PC-9 (cell line): ENCODE data around the gene CYP3A4. TPM values are rescaled to one million over a fixed set of nuclear protein-coding genes. Genes with fewer than 3 reads are reported as not detected.
"Not testable (repeated sequence)": the region's sequence is repeated elsewhere in the genome, so short reads cannot be mapped to it uniquely, and the experiment has no call there.

Experiments
- BruUV-seq: library from RNA; stranded (reverse); fragments of 400-500 nt; replicated peaks from 2 replicates; lab custom pipeline; 2021; lab: Mats Ljungman, UMichigan
- CTCF ChIA-PET: fragments of 300-600 bp; sonication (Branson Sonifier 250); formaldehyde crosslinking; loops from one replicate; lab custom pipeline; 2022; ENCODE audit warnings: antibody characterized with exemption; lab: Charles Lee
- POLR2A ChIA-PET: fragments of 300-600 bp; sonication (Branson Sonifier 250); formaldehyde crosslinking; loops from one replicate; lab custom pipeline; 2022; ENCODE audit warnings: antibody characterized with exemption; ENCODE audit not compliant: unreplicated experiment; lab: Charles Lee
- DNase-seq, 2 experiments: peaks; one replicate each; pipeline versions ENCODE4 v3.0.0 to v3.0.0-alpha.2; 2015 to 2022; ENCODE audit warnings: mixed read lengths in 1 of 2
- H2AFZ ChIP-seq: fragments of 200-600 bp; sonication (generic); 2 replicates; pipeline ENCODE4 v1.8.1; 2017; ENCODE audit warnings: antibody characterized with exemption
- H3F3A ChIP-seq: fragments of 200-600 bp; sonication (generic); 2 replicates; pipeline ENCODE4 v1.8.1; 2017; ENCODE audit warnings: antibody characterized with exemption, mild to moderate bottlenecking, low read depth; ENCODE audit not compliant: insufficient read depth
- H3K27ac ChIP-seq: fragments of 200-600 bp; sonication (generic); 2 replicates; pipeline ENCODE4 v1.6.1; 2016; ENCODE audit warnings: mixed run types
- H3K27me3 ChIP-seq: fragments of 200-600 bp; sonication (generic); 2 replicates; pipeline ENCODE4 v1.6.1; 2016; ENCODE audit warnings: low read depth, mixed run types; ENCODE audit not compliant: insufficient read depth
- H3K36me3 ChIP-seq: fragments of 200-600 bp; sonication (generic); 2 replicates; pipeline ENCODE4 v1.6.1; 2016; ENCODE audit warnings: low read depth, mixed run types
- H3K4me1 ChIP-seq: fragments of 200-600 bp; sonication (generic); replicated peaks from 2 replicates; pipeline ENCODE4 v1.6.1; 2016; ENCODE audit warnings: mixed run types; ENCODE audit not compliant: insufficient read depth
- H3K4me2 ChIP-seq: fragments of 200-600 bp; sonication (generic); 2 replicates; pipeline ENCODE4 v1.6.1; 2017; ENCODE audit warnings: mixed run types
- H3K4me3 ChIP-seq: fragments of 200-600 bp; sonication (generic); 2 replicates; pipeline ENCODE4 v1.6.1; 2016; ENCODE audit warnings: mixed run types
- H3K79me2 ChIP-seq: fragments of 200-600 bp; sonication (generic); 2 replicates; pipeline ENCODE4 v1.6.1; 2017; ENCODE audit warnings: low read depth, mixed run types
- H3K9me2 ChIP-seq: fragments of 200-600 bp; sonication (generic); 2 replicates; pipeline ENCODE4 v1.8.1; 2017; ENCODE audit warnings: mild to moderate bottlenecking; ENCODE audit not compliant: insufficient read depth
- H3K9me3 ChIP-seq: fragments of 200-600 bp; sonication (generic); 2 replicates; pipeline ENCODE4 v1.8.1; 2016; ENCODE audit warnings: low read depth; ENCODE audit not compliant: insufficient read depth
- H4K20me1 ChIP-seq: fragments of 200-600 bp; sonication (generic); 2 replicates; pipeline ENCODE4 v1.8.1; 2017; ENCODE audit not compliant: insufficient read depth
- EZH2 ChIP-seq: fragments of 200-600 bp; sonication (generic); IDR thresholded peaks from 2 replicates; pipeline ENCODE4 v1.8.0; 2017; ENCODE audit warnings: antibody characterized with exemption, low read depth
- intact Hi-C: fragments of 100-400 bp; cut with micrococcal nuclease; formaldehyde crosslinking; loops from one replicate; pipeline ENCODE4 v1.10.0; 2022; ENCODE audit not compliant: unreplicated experiment
- total RNA-seq: library from RNA; stranded (reverse); gene quantifications from 2 replicates; pipeline ENCODE4 v1.2.3, GENCODE V29; 2021
- TF ChIP-seq, protein P1 (sequence below): fragments of 200-600 bp; sonication (generic); conservative IDR thresholded peaks from 2 replicates; pipeline ENCODE4 v1.6.1; 2017; ENCODE audit warnings: mixed run types, antibody characterized with exemption, mild to moderate bottlenecking, moderate library complexity

CYP3A4 gene
- total RNA-seq, 1 experiment from 2014 or later, result not detected

DNA sequence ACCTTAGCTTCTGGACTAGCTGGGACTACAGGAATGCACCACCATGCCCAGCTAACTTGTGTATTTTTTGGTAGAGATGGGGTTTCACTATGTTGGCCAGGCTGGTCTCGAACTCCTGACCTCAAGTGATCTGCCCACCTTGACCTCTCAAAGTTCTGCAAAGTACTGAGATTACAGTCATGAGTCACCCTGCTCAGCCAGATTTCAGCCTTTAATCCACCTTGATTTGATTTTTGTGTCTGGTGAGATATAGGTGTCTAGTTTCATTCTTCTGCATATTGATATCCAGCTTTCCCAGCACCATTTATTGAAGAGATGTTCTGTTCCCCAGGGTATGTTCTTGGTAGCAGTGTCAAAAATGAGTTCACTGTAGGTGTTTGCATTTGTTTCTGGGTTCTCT lies 28.9 kb downstream of the CYP3A4 start:
- Histone ChIP-seq H3K4me3 (no peak overlapping the region), H3K4me1 (peaks cover 27% of the 10 kb centered on the region), H4K20me1 (no peaks in the 10 kb centered on the region), H3K27me3 (no peaks in the 10 kb centered on the region), H3K4me2 (no peak overlapping the region), H3K79me2 (no peaks in the 10 kb centered on the region), H3K36me3 (no peaks in the 10 kb centered on the region), H3F3A (peaks cover 17% of the 10 kb centered on the region; the same call in 1 of the 2 replicates), H3K9me3 (no peaks in the 10 kb centered on the region), H3K27ac (no peak overlapping the region), H3K9me2 (no peaks in the 10 kb centered on the region), H2AFZ (no peak overlapping the region)
- intact Hi-C loops, result no loop called here
- ChIA-PET CTCF (no interaction called here), POLR2A (no interaction called here)
- BruUV-seq, result no TSS peak
- no peak for TF ChIP-seq EZH2
- TF ChIP-seq, protein P1, sequence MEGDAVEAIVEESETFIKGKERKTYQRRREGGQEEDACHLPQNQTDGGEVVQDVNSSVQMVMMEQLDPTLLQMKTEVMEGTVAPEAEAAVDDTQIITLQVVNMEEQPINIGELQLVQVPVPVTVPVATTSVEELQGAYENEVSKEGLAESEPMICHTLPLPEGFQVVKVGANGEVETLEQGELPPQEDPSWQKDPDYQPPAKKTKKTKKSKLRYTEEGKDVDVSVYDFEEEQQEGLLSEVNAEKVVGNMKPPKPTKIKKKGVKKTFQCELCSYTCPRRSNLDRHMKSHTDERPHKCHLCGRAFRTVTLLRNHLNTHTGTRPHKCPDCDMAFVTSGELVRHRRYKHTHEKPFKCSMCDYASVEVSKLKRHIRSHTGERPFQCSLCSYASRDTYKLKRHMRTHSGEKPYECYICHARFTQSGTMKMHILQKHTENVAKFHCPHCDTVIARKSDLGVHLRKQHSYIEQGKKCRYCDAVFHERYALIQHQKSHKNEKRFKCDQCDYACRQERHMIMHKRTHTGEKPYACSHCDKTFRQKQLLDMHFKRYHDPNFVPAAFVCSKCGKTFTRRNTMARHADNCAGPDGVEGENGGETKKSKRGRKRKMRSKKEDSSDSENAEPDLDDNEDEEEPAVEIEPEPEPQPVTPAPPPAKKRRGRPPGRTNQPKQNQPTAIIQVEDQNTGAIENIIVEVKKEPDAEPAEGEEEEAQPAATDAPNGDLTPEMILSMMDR, result no peak
- DNase-seq, result no peak

DNA sequence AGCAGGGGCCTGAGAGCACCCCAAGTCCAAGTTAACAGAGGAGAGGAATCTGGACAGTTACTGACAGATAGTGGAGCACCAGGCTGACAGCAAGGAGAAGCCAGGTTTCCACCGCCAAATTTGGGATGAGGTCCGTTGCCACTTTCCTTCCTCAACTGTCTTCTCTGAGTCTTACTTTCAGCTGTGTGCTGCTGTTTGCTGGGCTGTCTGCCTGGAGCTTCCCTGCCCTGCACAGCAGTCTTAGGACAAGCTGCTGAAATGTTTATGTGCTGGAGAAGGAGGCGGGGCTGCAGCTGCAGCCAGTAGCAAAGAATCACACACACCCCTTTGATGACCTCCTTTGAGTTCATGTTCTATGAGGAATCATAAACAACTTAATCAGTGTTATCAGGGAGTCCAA lies 31.6 kb downstream of the CYP3A4 start:
- Histone ChIP-seq H3K9me3 (no peaks in the 10 kb centered on the region), H3K9me2 (no peaks in the 10 kb centered on the region), H3K27ac (peak overlapping the region; percentile 83), H3K4me2 (peak overlapping the region; percentile 77), H3K36me3 (no peaks in the 10 kb centered on the region), H3K4me3 (peak overlapping the region; percentile 45; the same call in 1 of the 2 replicates), H3K79me2 (no peaks in the 10 kb centered on the region), H4K20me1 (no peaks in the 10 kb centered on the region), H3F3A (peaks cover 17% of the 10 kb centered on the region; the same call in 1 of the 2 replicates), H2AFZ (peak overlapping the region; percentile 79; the same call in 1 of the 2 replicates), H3K4me1 (peaks cover 45% of the 10 kb centered on the region), H3K27me3 (no peaks in the 10 kb centered on the region)
- ChIA-PET POLR2A (interaction anchor here (0.7 kb wide), 2 partner anchors 21 to 348 kb away, joined by 3 read pairs; no protein-coding TSS in a partner anchor), CTCF (no interaction called here)
- DNase-seq, result peak; percentile 38 to 48
- intact Hi-C loops, result no loop called here
- BruUV-seq, result no TSS peak
- TF ChIP-seq, protein P1, result no peak
- no peak for TF ChIP-seq EZH2

DNA sequence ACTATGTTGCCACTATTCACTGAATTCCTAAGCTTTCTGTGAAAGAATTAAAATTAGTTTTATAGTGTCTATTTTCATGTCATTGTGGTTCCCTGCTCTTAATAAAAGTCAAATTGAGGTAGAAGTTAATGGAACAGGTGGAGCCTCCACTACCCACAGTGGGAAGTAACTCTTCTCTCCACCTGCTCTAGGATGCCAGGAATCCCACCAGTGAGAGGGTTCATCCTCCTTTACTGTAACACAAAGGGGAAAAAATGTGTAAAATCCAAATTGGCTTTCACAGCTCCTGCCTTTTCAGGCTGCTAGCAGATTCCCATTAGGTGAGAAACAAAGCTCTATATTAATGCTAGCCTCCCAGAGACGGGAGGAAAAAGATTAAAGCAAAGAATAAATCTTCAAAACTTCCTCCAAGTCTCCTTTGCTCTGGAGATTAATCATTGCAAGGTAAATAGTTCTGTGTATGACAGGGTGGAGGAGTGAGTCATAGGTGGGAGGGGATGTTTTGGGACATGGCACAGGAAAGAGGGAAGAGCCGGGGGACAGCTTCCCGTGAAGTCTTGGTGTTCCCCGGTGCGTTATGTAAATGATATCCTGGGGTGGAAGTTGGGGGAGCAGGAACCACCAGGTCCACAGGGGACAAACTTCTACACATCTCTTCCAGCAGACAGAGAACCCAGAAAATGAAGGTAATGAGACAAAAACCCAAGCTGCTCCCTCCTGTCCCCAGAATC lies 32.5 kb downstream of the CYP3A4 start:
- peak overlapping the region; percentile 83 for H3K27ac ChIP-seq
- H3K9me2 ChIP-seq, H3K27me3 ChIP-seq, H3K79me2 ChIP-seq, H3K36me3 ChIP-seq, POLR2A ChIA-PET, intact Hi-C loops, H3K9me3 ChIP-seq, H4K20me1 ChIP-seq, CTCF ChIA-PET: not testable (repeated sequence)
- BruUV-seq, result TSS peak; percentile 77
- H3K4me1 ChIP-seq, result peaks cover 45% of the 10 kb centered on the region
- peak; percentile 60 to 76 for DNase-seq
- H3K4me3 ChIP-seq, result peak overlapping the region; percentile 45; the same call in 1 of the 2 replicates
- peaks cover 17% of the 10 kb centered on the region; the same call in 1 of the 2 replicates for H3F3A ChIP-seq
- peak overlapping the region; percentile 77 for H3K4me2 ChIP-seq
- H2AFZ ChIP-seq, result peak overlapping the region; percentile 79
